ENCODE results near the gene PARG.
A peak's percentile ranks its signal among the peaks of the same experiment; 100 is the strongest.

DNA sequence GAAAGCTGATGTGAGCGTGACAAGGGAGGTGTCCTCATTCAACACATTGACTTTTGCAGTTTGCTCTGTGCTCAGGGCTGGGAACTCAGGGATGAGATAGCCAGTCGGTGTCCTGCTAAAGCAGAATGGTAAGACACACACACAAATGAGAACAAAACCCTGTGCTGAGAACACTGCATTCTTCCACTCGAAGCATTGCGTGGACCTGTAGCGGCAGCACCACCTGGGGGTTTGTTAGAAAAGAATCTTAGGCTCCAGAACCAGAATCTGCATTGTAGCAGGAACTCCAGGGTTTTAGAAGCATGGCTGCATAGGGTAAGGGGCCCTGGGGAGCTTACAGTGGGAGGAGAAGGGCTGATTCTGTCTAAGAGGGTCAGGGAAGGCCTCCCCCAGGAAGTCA, 158.2 kb downstream of the PARG start:
- TF ChIP-seq, protein P1, sequence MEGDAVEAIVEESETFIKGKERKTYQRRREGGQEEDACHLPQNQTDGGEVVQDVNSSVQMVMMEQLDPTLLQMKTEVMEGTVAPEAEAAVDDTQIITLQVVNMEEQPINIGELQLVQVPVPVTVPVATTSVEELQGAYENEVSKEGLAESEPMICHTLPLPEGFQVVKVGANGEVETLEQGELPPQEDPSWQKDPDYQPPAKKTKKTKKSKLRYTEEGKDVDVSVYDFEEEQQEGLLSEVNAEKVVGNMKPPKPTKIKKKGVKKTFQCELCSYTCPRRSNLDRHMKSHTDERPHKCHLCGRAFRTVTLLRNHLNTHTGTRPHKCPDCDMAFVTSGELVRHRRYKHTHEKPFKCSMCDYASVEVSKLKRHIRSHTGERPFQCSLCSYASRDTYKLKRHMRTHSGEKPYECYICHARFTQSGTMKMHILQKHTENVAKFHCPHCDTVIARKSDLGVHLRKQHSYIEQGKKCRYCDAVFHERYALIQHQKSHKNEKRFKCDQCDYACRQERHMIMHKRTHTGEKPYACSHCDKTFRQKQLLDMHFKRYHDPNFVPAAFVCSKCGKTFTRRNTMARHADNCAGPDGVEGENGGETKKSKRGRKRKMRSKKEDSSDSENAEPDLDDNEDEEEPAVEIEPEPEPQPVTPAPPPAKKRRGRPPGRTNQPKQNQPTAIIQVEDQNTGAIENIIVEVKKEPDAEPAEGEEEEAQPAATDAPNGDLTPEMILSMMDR (conservative IDR thresholded peaks at IDR 0.05; ENCODE audit: low read depth, low read length), result 0 out of 2 replicates have a peak, but pooled peaks have one; percentile 12
- TF ChIP-seq EZH2 (IDR thresholded peaks at IDR 0.05; ENCODE audit: borderline replicate concordance, low read depth, low read length, poor library complexity, severe bottlenecking), result no peak

All from A673 (cell line).